HT1080 (cell line): Measurements from ENCODE around the gene SGCE. TPM values are rescaled to one million over a fixed set of nuclear protein-coding genes. Genes with fewer than 3 reads are reported as not detected.
"Not testable (repeated sequence)": the region's sequence is repeated elsewhere in the genome, so short reads cannot be mapped to it uniquely, and the experiment has no call there.

ENCODE experiments used
- DNase-seq: peaks from one replicate; pipeline ENCODE4 v3.0.0-alpha.2; 2015; ENCODE audit warnings: low read depth
- polyA plus RNA-seq, 2 experiments: library from polyadenylated mRNA; depleted of rRNA; stranded (reverse); fragments of >200 nt; gene quantifications; 2 replicates each; pipeline ENCODE4 v1.2.3, GENCODE V29; 2015
- total RNA-seq: library from RNA; depleted of rRNA; stranded (reverse); fragments of >200 nt; shearing (Covaris generic); gene quantifications from 2 replicates; pipeline ENCODE4 v1.2.3, GENCODE V29; 2014; rRNA removed

The SGCE gene, protein sequence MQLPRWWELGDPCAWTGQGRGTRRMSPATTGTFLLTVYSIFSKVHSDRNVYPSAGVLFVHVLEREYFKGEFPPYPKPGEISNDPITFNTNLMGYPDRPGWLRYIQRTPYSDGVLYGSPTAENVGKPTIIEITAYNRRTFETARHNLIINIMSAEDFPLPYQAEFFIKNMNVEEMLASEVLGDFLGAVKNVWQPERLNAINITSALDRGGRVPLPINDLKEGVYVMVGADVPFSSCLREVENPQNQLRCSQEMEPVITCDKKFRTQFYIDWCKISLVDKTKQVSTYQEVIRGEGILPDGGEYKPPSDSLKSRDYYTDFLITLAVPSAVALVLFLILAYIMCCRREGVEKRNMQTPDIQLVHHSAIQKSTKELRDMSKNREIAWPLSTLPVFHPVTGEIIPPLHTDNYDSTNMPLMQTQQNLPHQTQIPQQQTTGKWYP
- 32.8 and 49.1 TPM in 2 replicates for total RNA-seq
- polyA plus RNA-seq (2015; cell fraction: cytosol; rRNA removed), result 47.0 and 58.6 TPM in 2 replicates
- 58.4 and 60.7 TPM in 2 replicates for polyA plus RNA-seq (2015; cell fraction: nucleus; rRNA removed)

DNA sequence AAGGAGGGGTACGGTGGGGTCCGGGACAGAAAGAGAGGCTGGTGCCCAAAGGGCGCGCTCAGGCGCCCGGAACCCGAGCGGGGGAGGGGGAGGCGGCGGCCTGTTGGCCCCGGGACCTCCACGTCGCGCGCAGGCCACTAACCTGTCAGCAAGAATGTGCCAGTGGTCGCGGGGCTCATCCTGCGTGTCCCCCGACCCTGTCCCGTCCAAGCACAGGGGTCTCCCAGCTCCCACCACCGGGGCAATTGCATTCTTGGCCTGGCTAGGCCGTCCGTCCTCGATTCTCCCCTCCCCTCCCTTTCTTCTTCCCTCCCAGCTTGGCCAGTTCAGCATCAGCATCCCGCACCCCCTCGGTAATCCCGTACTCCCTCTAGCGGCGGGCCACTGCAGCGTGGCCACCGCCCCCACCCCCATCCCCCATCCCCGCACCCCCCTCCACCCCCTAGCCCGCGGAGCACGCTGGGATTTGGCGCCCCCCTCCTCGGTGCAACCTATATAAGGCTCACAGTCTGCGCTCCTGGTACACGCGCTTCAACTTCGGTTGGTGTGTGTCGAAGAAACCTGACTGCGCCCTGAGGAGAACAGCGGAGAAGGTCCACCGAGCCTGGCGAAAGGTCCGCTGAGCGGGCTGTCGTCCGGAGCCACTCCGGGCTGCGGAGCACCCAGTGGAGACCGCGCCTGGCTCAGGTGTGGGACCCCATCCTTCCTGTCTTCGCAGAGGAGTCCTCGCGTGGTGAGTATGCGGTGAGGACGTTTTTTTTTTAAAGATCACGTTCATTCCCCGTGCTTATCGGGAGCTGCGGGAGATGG is at the start of gene SGCE:
SGCE (minus strand) TSS at position 286 of the 810 bp plus-strand sequence; CDS start at position 251, 35 bp downstream.
- DNase-seq, result peak; percentile 61

DNA sequence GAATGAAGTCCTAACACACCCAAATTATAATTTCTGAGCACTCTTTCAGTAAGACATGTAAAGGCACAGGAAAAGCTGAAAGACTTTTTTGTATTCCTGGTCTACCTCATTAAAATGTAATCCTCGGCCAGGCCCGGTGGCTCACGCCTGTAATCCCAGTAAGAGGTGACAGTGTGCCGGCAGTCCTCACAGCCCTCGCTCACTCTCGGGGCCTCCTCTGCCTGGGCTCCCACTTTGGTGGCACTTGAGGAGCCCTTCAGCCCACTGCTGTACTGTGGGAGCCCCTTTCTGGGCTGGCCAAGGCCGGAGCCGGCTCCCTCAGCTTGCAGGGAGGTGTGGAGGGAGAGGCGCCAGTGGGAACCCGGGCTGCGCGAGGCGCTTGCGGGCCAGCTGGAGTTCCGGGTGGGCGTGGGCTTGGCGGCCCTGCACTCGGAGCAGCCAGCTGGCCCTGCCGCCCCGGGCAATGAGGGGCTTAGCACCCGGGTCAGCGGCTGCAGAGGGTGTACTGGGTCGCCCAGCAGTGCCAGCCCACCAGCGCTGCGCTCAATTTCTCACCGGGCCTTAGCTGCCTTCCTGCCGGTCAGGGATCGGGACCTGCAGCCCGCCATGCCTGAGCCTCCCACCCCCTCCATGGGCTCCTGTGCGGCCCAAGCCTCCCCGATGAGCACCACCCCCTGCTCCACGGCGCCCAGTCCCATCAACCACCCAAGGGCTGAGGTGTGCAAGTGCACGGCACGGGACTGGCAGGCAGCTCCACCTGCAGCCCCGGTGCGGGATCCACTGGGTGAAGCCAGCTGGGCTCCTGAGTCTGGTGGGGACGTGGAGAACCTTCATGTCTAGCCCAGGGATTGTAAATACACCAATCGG is 49.5 kb upstream of the SGCE start:
- not testable (repeated sequence) for DNase-seq

DNA sequence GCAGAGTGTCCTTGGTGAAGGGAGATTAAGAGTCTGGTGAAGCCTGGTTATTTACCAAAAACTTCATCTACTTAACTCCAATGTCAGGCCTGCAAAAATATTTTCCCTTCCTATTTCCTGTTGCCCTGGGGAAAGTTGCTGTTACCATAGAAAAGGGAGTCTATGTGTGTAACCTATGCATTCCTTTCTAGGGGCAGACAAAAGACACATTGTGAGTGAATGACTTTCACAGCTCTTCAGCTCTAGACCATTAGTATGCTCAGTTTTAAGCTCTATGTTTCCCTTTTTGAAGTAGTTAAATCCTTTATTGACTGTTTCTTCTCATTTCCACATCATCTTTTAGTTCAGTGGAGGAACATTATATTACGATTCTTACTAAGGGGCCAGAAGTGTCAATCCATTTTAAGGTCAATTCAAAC is 45.6 kb upstream of the SGCE start:
- peak; percentile 86 for DNase-seq

- peak; percentile 7 for DNase-seq
Measured at GRCh38 chr7:94700926-94701554, 45.1 kb upstream of the SGCE start.

DNA sequence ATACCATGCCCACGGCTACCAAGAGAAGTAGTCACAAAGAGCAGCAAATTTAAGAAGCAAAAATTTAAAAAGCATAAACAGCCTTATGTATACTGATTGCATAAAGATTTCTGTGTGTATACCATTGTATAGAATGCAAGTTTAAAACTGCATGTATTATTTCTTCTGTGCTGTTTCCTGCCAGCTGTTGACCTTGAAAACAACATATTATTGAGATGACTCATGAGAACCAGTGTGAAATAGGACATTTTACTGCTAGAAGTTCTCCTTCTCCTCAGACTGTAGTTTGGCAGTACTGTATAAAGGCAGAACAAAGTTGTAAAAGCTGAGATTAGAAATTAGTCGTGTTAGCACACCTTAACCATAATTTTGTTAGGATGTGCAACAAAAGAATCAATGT is 42.3 kb upstream of the SGCE start:
- peak; percentile 84 for DNase-seq

GRCh38 chr7:94697035-94697974 is 41.4 kb upstream of the SGCE start:
- DNase-seq, result peak; percentile 94

DNA sequence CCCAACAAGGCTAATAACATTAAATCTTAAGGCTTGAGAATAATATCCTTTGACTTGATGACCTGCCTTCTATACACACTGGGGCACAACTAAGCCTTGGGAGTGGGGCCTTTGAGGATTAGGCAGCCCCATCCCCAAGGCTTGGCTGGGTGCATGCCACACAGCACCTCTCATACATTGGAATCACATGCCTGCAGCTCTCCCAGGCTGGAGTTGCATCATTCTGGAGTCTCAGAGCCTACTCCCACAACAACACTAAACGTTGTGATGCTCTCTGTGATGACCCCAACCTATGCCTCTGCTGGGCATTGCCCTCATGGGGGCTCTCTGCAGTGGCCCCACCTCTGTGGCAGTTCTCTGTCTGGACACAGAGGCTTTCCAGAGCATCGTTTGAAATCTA is 31.9 kb upstream of the SGCE start:
- no peak for DNase-seq

GRCh38 chr7:94687076-94687475 is 31.1 kb upstream of the SGCE start:
- no peak for DNase-seq

DNA sequence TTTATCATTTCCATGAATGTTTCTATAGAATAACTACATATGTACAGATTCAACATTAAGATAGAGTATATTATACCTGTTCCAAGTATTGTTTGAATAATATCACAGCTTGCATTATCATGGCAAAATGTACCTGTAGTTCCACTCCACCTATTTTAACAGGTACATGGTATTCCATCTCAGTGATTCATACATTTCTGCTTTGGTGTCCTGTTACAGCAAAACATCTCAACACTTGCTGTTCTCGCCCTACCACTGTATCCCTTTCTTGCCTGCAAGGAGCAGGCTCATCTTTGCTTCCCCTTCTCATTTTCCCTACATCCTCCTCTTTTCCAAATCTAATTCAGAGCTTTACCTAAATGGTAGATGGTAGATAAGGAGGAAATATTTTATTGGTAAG is 27.1 kb upstream of the SGCE start:
- DNase-seq, result no peak

DNA sequence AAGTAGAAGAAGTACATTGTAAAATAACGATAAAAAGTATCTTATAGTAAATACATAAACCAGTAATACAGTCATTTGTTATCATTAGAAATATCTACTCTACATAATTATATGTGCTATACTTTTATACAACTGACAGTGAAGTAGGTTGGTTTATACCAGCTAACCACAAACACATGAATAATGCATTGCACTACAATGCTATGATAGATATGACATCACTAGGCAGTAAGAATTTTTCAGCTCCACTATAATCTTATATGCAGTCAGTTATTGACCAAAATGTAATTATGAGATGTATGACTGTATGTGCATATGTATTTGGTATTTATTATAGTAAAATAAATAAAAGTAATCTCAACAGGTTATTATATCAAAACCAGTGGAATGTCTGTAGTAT is 23.4 kb upstream of the SGCE start:
- DNase-seq, result no peak

- no peak for DNase-seq
Measured at GRCh38 chr7:94676431-94676830, 20.5 kb upstream of the SGCE start.

DNA sequence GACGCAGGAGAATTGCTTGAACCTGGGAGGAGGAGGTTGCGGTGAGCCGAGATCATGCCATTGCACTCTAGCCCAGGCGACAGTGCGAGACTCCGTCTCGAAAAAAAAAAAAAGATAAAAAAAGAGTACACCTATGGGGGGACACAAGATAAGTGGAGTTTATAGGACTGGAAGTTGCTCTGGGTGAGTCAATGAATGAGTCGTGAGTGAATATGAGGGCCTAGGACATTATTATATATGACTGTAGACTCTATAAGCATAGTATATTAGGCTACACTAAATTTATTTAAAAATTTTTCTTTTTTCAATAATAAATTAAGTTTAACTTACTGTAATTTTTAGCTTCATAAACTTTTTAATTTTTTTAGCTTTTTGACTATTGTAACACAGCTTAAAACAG is 19.4 kb upstream of the SGCE start:
- DNase-seq, result peak; percentile 57

DNA sequence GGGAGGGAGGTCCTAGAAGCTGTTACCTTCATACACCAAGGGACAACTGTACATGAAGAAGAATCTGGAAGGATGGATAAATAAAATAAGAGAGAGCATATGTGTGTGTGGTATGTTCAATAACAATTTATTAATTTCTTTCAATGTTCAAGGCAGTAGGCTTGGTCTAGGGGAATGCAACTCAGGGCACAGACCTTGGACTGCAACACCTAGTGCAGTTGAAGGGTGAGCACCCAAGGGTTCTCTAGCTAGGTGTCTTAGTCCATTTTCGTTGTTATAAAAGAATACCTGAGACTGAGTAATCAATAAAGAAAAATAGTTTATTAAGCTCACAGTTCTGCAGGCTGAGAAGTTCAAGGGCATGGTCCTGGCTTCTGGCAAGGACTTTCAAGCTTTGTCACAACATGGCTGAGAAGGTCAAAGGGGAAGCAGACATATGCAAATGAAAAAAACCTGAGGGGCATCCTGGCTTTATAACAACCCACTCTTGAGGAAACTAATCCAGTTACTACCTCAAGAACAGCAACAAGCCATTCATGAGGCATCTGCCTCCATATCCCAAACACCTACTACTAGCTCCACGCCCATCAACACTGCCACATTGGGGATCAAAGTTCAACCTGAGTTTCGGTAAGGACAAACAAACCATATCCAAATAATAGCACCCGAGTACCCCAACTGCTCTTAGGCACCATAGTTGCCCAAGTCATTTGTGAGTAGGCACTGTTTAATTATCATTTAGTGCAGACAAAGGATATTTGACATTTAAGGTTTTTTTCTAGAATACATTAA is 15.7 kb upstream of the SGCE start:
- DNase-seq, result no peak

GRCh38 chr7:94669773-94670495 is 14.0 kb upstream of the SGCE start:
- no peak for DNase-seq

DNA sequence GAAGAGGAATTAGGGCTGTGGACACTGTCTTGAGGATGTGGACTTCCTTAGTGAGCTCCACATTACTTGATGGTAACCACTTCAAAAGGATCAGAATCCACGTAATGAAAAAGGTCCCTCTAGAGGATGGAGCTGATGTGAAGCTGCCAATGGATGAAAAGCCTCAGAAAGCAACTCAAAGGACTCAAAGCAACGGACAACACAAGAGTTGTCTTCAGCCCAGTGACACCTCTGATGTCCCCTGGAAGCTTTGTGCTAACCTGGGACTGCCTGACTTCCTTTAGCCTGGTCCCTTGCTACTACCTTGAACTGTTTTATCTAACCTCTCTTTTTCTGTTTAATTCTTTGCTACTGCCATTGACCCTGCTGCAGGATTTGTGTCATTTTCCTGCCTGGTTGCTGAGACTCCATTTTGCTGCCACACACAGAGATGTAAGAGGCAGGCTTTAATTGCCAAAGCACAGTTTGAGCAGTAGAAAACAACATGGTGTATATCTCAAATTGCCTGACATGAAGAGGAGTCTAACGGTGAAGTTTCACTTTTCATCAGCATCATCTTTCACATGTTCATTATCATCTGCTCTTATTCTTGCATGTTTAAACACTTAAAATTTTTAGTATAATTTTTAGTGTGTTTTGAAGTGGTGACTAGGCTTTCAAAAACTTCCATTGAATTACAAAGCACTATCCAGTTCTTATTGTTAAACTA is 11.1 kb upstream of the SGCE start:
- no peak for DNase-seq

DNA sequence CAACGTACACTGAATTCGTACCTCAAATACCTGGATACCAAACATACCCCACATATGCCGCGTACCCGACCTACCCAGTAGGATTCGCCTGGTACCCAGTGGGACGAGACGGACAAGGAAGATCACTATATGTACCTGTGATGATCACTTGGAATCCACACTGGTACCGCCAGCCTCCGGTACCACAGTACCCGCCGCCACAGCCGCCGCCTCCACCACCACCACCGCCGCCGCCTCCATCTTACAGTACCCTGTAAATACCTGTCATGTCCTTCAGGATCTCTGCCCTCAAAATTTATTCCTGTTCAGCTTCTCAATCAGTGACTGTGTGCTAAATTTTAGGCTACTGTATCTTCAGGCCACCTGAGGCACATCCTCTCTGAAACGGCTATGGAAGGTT is 9.5 kb upstream of the SGCE start:
- DNase-seq, result no peak

DNA sequence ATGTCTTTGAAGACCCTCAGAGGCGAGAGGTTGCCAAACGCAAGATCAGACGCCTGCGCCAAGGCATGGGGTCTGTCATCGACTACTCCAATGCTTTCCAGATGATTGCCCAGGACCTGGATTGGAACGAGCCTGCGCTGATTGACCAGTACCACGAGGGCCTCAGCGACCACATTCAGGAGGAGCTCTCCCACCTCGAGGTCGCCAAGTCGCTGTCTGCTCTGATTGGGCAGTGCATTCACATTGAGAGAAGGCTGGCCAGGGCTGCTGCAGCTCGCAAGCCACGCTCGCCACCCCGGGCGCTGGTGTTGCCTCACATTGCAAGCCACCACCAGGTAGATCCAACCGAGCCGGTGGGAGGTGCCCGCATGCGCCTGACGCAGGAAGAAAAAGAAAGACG is 8.1 kb upstream of the SGCE start:
- DNase-seq, result no peak
